ENCODE results near the gene PP2D1. TPM values are rescaled to one million over a fixed set of nuclear protein-coding genes. Genes with fewer than 3 reads are reported as not detected.

Gene PP2D1
- total RNA-seq, 2 experiments from 2014 or later = not detected

DNA sequence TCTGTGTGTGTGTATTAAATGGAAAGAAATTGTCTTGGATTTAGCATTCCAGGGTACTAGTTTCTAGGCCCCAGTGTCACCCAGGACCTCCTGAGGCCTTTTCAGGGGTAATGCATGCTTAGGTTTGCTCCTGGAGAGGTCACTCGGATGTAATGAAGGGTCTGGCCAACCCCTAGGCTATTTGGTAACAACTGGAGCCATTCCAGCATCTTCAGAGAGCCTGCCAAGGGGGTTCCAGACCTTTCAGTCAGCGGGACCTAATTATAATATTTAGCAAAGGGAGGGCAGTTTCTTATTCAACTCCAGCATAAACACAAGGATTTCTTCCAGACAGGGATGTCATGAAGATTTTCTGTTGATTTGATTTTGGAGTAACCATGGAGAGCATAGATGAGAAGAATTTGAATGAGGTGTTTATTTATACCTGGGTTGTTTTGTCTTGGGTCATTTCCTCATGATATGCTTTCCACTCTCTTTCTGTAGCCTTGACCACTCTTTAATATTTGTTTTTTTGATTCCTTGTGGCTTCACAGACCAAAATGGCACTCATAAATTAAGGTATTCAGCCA lies 45.6 kb upstream of the PP2D1 start:
- BruUV-seq (replicated peaks) = no TSS peak
- Histone ChIP-seq H3K9me3 (ENCODE audit: low read length) (no peaks in the 10 kb centered on the region), H3K4me1 (ENCODE audit: insufficient read depth, low read length, poor library complexity, severe bottlenecking) (peaks cover 39% of the 10 kb centered on the region), H3K36me3 (ENCODE audit: insufficient read depth, low read length) (no peaks in the 10 kb centered on the region), H3K9me2 (ENCODE audit: insufficient read depth, low read length) (no peaks in the 10 kb centered on the region), H3K4me2 (ENCODE audit: low read length) (no peak overlapping the region), H3K79me2 (ENCODE audit: insufficient read depth, low read depth, low read length) (peaks cover 53% of the 10 kb centered on the region; the same call in 1 of the 2 replicates), H3K4me3 (ENCODE audit: low read depth, low read length, poor library complexity, severe bottlenecking) (no peak overlapping the region), H3K27ac (ENCODE audit: low read depth, low read length, poor library complexity, severe bottlenecking) (no peak overlapping the region), H2AFZ (ENCODE audit: low read length) (no peak overlapping the region), H4K20me1 (ENCODE audit: insufficient read depth, low read length) (no peaks in the 10 kb centered on the region)
- POLR2A ChIA-PET = interaction anchor here (0.9 kb wide), 1 partner anchor 45 kb away, joined by 3 read pairs; no protein-coding TSS in a partner anchor
- intact Hi-C loops (cut with micrococcal nuclease; ENCODE audit: unreplicated experiment) = no loop called here
- TF ChIP-seq EZH2phosphoT487 (IDR thresholded peaks at IDR 0.05; ENCODE audit: borderline replicate concordance, low read depth, low read length) = no peak
- TF ChIP-seq, protein P1, sequence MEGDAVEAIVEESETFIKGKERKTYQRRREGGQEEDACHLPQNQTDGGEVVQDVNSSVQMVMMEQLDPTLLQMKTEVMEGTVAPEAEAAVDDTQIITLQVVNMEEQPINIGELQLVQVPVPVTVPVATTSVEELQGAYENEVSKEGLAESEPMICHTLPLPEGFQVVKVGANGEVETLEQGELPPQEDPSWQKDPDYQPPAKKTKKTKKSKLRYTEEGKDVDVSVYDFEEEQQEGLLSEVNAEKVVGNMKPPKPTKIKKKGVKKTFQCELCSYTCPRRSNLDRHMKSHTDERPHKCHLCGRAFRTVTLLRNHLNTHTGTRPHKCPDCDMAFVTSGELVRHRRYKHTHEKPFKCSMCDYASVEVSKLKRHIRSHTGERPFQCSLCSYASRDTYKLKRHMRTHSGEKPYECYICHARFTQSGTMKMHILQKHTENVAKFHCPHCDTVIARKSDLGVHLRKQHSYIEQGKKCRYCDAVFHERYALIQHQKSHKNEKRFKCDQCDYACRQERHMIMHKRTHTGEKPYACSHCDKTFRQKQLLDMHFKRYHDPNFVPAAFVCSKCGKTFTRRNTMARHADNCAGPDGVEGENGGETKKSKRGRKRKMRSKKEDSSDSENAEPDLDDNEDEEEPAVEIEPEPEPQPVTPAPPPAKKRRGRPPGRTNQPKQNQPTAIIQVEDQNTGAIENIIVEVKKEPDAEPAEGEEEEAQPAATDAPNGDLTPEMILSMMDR (conservative IDR thresholded peaks at IDR 0.05; ENCODE audit: low read length) = no peak
- DNase-seq (ENCODE audit: low spot score) = no peak
- CTCF ChIA-PET (ENCODE audit: unreplicated experiment) = no interaction called here

DNA sequence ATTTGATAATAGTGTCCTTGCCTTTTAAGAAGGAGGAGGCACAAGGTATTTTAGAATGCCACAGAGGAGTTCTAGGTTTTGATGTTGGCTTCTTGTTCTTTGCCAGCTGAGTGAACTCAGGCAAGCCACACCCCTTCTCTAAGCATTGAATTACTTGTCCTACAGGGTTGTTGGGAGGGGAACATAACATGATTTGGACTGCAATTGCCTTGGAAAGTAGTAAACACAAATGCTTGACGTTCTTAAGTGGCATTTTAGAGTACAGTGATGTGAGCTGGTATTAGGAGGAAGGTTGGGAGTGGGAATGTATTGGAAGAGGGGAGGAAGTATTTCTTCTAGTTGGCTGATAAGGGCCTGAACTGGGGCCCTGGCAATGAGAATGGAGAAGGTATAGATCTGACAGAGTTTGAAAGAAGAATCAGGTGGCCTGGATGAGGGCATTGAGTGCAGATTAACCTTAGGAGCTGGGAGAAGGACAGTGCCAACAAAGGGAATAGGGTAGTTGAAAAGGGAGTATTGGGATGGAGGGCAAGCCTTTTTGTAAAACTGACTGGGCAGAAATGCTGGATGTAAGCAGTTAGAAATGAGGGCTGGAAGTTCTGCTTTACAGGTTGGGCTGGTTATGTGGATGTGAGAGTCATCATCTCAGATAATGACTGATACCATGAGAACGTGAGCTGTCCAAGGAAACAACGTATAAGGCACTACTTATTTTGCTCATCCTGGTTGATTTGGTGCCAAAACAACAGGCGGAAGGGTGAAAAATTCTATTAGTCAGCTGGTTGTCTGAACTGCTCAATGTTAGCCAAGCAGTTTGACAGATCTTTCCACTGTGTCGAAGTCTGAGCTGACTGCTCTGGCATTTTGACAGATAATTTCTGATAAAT lies 44.9 kb upstream of the PP2D1 start:
- Histone ChIP-seq H3K79me2 (ENCODE audit: insufficient read depth, low read depth, low read length) (peaks cover 53% of the 10 kb centered on the region; the same call in 1 of the 2 replicates), H2AFZ (ENCODE audit: low read length) (no peak overlapping the region), H3K36me3 (ENCODE audit: insufficient read depth, low read length) (no peaks in the 10 kb centered on the region), H4K20me1 (ENCODE audit: insufficient read depth, low read length) (no peaks in the 10 kb centered on the region), H3K27ac (ENCODE audit: low read depth, low read length, poor library complexity, severe bottlenecking) (no peak overlapping the region), H3K4me2 (ENCODE audit: low read length) (peak overlapping the region; percentile 63; the same call in 1 of the 2 replicates), H3K9me2 (ENCODE audit: insufficient read depth, low read length) (no peaks in the 10 kb centered on the region), H3K9me3 (ENCODE audit: low read length) (no peaks in the 10 kb centered on the region), H3K4me1 (ENCODE audit: insufficient read depth, low read length, poor library complexity, severe bottlenecking) (peaks cover 39% of the 10 kb centered on the region), H3K4me3 (ENCODE audit: low read depth, low read length, poor library complexity, severe bottlenecking) (no peak overlapping the region)
- BruUV-seq (replicated peaks) = no TSS peak
- TF ChIP-seq, protein P1 (conservative IDR thresholded peaks at IDR 0.05; ENCODE audit: low read length) = no peak
- TF ChIP-seq EZH2phosphoT487 (IDR thresholded peaks at IDR 0.05; ENCODE audit: borderline replicate concordance, low read depth, low read length) = no peak
- DNase-seq (ENCODE audit: low spot score) = no peak
- ChIA-PET POLR2A (interaction anchor here (0.9 to 1.5 kb wide), 2 partner anchors 13 to 46 kb away, joined by 3 to 4 read pairs; no protein-coding TSS in a partner anchor), CTCF (ENCODE audit: unreplicated experiment) (no interaction called here)
- intact Hi-C loops (cut with micrococcal nuclease; ENCODE audit: unreplicated experiment) = no loop called here

Data from OCI-LY7 (cell line).